Hepatocyte (in vitro differentiated cells): Measurements from ENCODE around the gene CLEC3B. TPM values are rescaled to one million over a fixed set of nuclear protein-coding genes. Genes with fewer than 3 reads are reported as not detected.
A peak's percentile ranks its signal among the peaks of the same experiment; 100 is the strongest.

Source experiments
- DNase-seq: peaks from one replicate; pipeline ENCODE4 v3.0.0-alpha.2; 2016; ENCODE audit warnings: low spot score
- H2AFZ ChIP-seq: fragments of 200-600 bp; sonication (generic); 2 replicates; pipeline ENCODE4 v1.6.0; 2016; ENCODE audit warnings: antibody characterized with exemption, mild to moderate bottlenecking
- H3K27ac ChIP-seq: fragments of 200-600 bp; sonication (generic); 2 replicates; pipeline ENCODE4 v1.5.1; 2016; ENCODE audit warnings: mild to moderate bottlenecking
- H3K27me3 ChIP-seq: fragments of 200-600 bp; sonication (generic); 2 replicates; pipeline ENCODE4 v1.6.1; 2016
- H3K36me3 ChIP-seq: fragments of 200-600 bp; sonication (generic); replicated peaks from 2 replicates; pipeline ENCODE4 v1.5.1; 2016; ENCODE audit warnings: low read depth; ENCODE audit not compliant: insufficient read depth
- H3K4me1 ChIP-seq: fragments of 200-600 bp; sonication (generic); 2 replicates; pipeline ENCODE4 v1.5.1; 2016; ENCODE audit warnings: mild to moderate bottlenecking, moderate library complexity; ENCODE audit not compliant: insufficient read depth
- H3K4me2 ChIP-seq: fragments of 200-600 bp; sonication (generic); 2 replicates; pipeline ENCODE4 v1.6.0; 2016
- H3K4me3 ChIP-seq: fragments of 200-600 bp; sonication (generic); 2 replicates; pipeline ENCODE4 v1.5.1; 2016; ENCODE audit warnings: mild to moderate bottlenecking
- H3K79me2 ChIP-seq: fragments of 200-600 bp; sonication (generic); 2 replicates; pipeline ENCODE4 v1.6.0; 2017; ENCODE audit warnings: mild to moderate bottlenecking
- H3K9me2 ChIP-seq: fragments of 200-600 bp; sonication (generic); replicated peaks from 2 replicates; pipeline ENCODE4 v1.6.0; 2017; ENCODE audit warnings: mild to moderate bottlenecking; ENCODE audit not compliant: insufficient read depth
- H3K9me3 ChIP-seq: fragments of 200-600 bp; sonication (generic); 2 replicates; pipeline ENCODE4 v1.5.1; 2016; ENCODE audit warnings: low read depth, mild to moderate bottlenecking
- H4K20me1 ChIP-seq: fragments of 200-600 bp; sonication (generic); 2 replicates; pipeline ENCODE4 v1.6.0; 2016; ENCODE audit warnings: mild to moderate bottlenecking; ENCODE audit not compliant: insufficient read depth, poor library complexity, severe bottlenecking
- EZH2 ChIP-seq: fragments of 200-600 bp; sonication (generic); IDR thresholded peaks from 2 replicates; pipeline ENCODE4 v1.6.1; 2016; ENCODE audit warnings: antibody characterized with exemption, mild to moderate bottlenecking, borderline replicate concordance
- EZH2phosphoT487 ChIP-seq: fragments of 200-600 bp; sonication (generic); IDR thresholded peaks from one replicate; pipeline ENCODE4 v1.6.1; 2018; ENCODE audit warnings: antibody characterized with exemption, mild to moderate bottlenecking, low read depth, moderate library complexity; ENCODE audit not compliant: unreplicated experiment, severe bottlenecking
- WGBS: methylation state at CpG from one replicate; pipeline ENCODE4 v1.1.6; 2016; ENCODE audit warnings: low lambda C conversion rate; ENCODE audit errors: missing lambda C conversion rate; 5-methylcytosine and 5-hydroxymethylcytosine counted together
- polyA plus RNA-seq: library from polyadenylated mRNA; unstranded; fragments of >200 nt; fragmentation: Nextera tagmentation; extraction: Ambion mirVana; gene quantifications from 2 replicates; pipeline ENCODE4 v1.2.1, GENCODE V29; 2016
- total RNA-seq: library from RNA; depleted of rRNA; stranded (reverse); fragments of >200 nt; gene quantifications from 2 replicates; pipeline ENCODE4 v1.2.3, GENCODE V29; 2014
- TF ChIP-seq, protein P1 (sequence below): fragments of 200-600 bp; sonication (generic); IDR thresholded peaks from 2 replicates; pipeline ENCODE4 v1.5.1; 2016; ENCODE audit warnings: antibody characterized with exemption, mild to moderate bottlenecking; ENCODE audit not compliant: poor library complexity

The CLEC3B gene
- total and polyA plus RNA-seq, 2 experiments from 2014 or later, result 1.3 to 1.7 TPM

DNA sequence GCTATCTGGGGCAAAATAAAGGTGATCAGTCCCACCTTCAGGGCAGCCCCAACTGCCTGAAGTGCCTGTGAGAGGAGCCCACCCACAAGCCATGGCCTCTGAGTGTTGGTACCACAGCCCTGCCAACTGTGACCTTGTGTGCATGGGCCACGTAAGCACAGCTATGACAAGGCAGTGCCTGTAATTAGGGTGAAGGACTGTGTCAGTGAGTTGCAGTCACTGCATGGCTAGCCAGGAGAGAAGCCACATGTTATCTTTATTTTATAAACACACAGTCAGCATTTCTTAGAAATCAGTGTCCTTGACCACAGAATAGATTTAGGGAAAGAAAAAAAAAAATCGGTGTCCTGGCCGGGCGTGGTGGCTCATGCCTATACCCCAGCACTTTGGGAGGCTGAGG is 25.3 kb upstream of the CLEC3B start:
- no peak overlapping the region for H2AFZ ChIP-seq
- no peaks in the 10 kb centered on the region for H4K20me1 ChIP-seq
- H3K9me3 ChIP-seq, result peaks cover 3% of the 10 kb centered on the region
- H3K27ac ChIP-seq, result no peak overlapping the region
- no peak for DNase-seq
- H3K79me2 ChIP-seq, result peaks cover 4% of the 10 kb centered on the region
- 98% methylated on average over 4 of the region's 4 CpGs for WGBS
- TF ChIP-seq, protein P1, sequence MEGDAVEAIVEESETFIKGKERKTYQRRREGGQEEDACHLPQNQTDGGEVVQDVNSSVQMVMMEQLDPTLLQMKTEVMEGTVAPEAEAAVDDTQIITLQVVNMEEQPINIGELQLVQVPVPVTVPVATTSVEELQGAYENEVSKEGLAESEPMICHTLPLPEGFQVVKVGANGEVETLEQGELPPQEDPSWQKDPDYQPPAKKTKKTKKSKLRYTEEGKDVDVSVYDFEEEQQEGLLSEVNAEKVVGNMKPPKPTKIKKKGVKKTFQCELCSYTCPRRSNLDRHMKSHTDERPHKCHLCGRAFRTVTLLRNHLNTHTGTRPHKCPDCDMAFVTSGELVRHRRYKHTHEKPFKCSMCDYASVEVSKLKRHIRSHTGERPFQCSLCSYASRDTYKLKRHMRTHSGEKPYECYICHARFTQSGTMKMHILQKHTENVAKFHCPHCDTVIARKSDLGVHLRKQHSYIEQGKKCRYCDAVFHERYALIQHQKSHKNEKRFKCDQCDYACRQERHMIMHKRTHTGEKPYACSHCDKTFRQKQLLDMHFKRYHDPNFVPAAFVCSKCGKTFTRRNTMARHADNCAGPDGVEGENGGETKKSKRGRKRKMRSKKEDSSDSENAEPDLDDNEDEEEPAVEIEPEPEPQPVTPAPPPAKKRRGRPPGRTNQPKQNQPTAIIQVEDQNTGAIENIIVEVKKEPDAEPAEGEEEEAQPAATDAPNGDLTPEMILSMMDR, result no peak
- TF ChIP-seq EZH2 (no peak), EZH2phosphoT487 (no peak)
- peaks cover 14% of the 10 kb centered on the region for H3K4me1 ChIP-seq
- no peaks in the 10 kb centered on the region for H3K27me3 ChIP-seq
- H3K4me2 ChIP-seq, result no peak overlapping the region
- peaks cover 7% of the 10 kb centered on the region for H3K36me3 ChIP-seq
- H3K9me2 ChIP-seq, result no peaks in the 10 kb centered on the region
- no peak overlapping the region for H3K4me3 ChIP-seq

DNA sequence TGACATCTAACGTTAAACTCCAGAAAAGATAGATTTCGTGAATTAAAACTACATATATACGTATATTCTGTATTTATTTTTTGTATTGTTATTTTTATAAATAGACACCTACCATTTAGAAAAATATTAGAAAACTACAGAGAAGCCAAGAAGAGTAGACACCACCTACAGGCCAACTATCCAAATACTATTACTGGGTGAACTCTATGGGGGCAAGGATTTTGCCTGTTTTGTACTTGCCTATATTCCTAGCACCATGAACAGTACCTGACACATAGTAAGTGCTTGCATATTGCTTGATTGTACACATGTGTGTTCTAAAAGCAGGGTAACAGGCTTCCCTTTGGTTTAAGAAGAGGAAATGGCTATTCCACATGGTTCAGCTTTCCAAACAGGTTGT is 24.4 kb upstream of the CLEC3B start:
- Histone ChIP-seq H4K20me1 (no peaks in the 10 kb centered on the region), H3K36me3 (peaks cover 7% of the 10 kb centered on the region), H3K4me3 (no peak overlapping the region), H3K79me2 (peaks cover 4% of the 10 kb centered on the region), H3K9me2 (no peaks in the 10 kb centered on the region), H3K27me3 (no peaks in the 10 kb centered on the region), H3K27ac (peak overlapping the region; percentile 63), H2AFZ (no peak overlapping the region), H3K9me3 (peaks cover 3% of the 10 kb centered on the region), H3K4me2 (no peak overlapping the region), H3K4me1 (peaks cover 7% of the 10 kb centered on the region)
- no peak for DNase-seq
- no peak for TF ChIP-seq EZH2phosphoT487
- over 99% methylated on average over 3 of the region's 3 CpGs for WGBS

DNA sequence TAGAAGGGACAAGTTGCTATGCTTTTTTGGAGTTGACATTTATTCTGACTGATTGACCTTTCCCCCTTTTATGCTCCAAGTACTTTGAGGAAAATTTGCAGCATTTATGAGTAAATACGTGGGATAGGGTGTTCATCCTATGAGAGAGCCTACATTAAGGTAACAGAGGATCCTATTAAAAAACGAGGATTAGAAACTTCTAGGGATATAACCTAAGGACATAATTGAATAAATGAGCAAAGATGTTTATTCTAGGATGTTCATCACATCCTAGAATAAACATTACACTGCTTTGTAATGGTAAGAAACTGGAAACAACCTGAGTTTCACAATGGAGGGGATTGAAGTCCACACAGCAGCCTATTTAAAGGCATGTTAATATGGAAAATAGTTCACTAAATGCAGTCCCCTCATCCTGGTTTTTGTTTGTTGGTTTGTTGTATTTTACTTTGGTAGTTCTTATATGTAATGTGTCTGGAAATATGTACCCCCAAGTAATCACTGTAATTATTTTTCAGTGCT is 23.9 kb upstream of the CLEC3B start:
- TF ChIP-seq EZH2phosphoT487, result no peak
- TF ChIP-seq, protein P1, result no peak
- no peak for TF ChIP-seq EZH2
- Histone ChIP-seq H4K20me1 (no peaks in the 10 kb centered on the region), H3K27ac (peak overlapping the region; percentile 63), H3K27me3 (no peaks in the 10 kb centered on the region), H3K4me3 (no peak overlapping the region), H3K4me1 (peaks cover 2% of the 10 kb centered on the region), H3K79me2 (peaks cover 4% of the 10 kb centered on the region), H3K9me3 (peaks cover 3% of the 10 kb centered on the region), H3K9me2 (no peaks in the 10 kb centered on the region), H3K36me3 (peaks cover 7% of the 10 kb centered on the region), H2AFZ (no peak overlapping the region), H3K4me2 (no peak overlapping the region)
- 55% methylated on average over 2 of the region's 2 CpGs for WGBS
- no peak for DNase-seq

DNA sequence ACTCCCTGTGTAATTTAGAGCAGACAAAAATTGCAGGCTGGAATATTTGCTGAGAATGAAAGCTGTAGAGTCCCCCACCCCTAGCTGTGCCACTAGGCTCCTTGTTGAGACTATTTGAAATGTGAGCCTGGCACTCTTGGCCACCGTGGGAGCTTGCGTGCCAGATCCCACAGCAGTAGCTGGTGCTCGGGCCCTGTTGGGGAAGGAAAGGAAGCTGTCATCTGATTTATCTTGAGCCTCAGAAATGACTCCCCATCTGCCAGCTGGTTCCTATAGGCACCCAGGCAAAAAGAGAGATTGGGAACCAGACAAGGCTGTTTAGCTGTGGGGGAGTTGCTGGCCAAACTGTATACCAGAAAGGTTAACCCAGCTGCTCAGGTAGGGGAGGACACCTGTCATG is 23.4 kb upstream of the CLEC3B start:
- no peaks in the 10 kb centered on the region for H4K20me1 ChIP-seq
- no peak for DNase-seq
- no peak overlapping the region for H2AFZ ChIP-seq
- H3K9me3 ChIP-seq, result peaks cover 3% of the 10 kb centered on the region
- H3K27me3 ChIP-seq, result no peaks in the 10 kb centered on the region
- TF ChIP-seq, protein P1, result no peak
- TF ChIP-seq EZH2phosphoT487 (no peak), EZH2 (no peak)
- no peaks in the 10 kb centered on the region for H3K4me1 ChIP-seq
- 87% methylated on average over 3 of the region's 3 CpGs for WGBS
- H3K4me3 ChIP-seq, result no peak overlapping the region
- H3K9me2 ChIP-seq, result no peaks in the 10 kb centered on the region
- H3K36me3 ChIP-seq, result peaks cover 7% of the 10 kb centered on the region
- H3K4me2 ChIP-seq, result no peak overlapping the region
- H3K27ac ChIP-seq, result peak overlapping the region; percentile 63
- peaks cover 4% of the 10 kb centered on the region for H3K79me2 ChIP-seq
